Adrenal gland (tissue), 5 donors: Measurements from ENCODE around the gene TELO2.

Experiments
- POLR2A ChIP-seq, 2 donors: fragments of 450-650 bp; IDR thresholded peaks; one replicate each; pipeline ENCODE4 v1.6.1; 2017; ENCODE audit warnings: antibody characterized with exemption in 2 of 2, mild to moderate bottlenecking in 2 of 2, moderate library complexity in 1 of 2
- TF ChIP-seq, protein P1 (sequence below), 6 experiments: fragments of 450-650 bp in 4 of 6; fragments of 200-600 bp in 2 of 6; sonication (generic) in 1 of 6; IDR thresholded peaks; 1 replicate in 5 of 6; 2 replicates in 1 of 6; pipeline versions ENCODE4 v1.5.1 to v1.8.0; 2016 to 2021; ENCODE audit warnings: antibody characterized with exemption in 6 of 6, mild to moderate bottlenecking in 2 of 6, moderate library complexity in 1 of 6
- donor health status: DM: no; HTN: no; CAD: no.

DNA sequence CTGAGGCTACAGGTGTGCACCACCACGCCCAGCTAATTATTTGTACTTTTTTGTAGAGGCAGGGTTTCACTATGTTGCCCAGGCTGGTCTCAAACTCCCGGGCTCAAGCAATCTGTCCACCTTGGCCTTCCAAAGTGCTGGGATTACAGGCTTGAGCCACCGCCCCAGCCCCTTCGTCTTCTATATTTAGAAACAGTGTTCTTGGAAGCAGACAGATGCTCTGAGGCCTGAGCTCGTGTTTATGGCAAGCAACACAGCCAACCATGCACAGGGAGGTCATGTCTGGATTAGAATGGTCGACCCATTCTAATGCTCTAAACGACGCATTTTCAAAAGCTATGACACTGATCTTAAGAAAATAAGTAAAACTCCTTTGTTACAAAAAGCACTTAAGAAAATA is 56.9 kb downstream of the TELO2 start:
- TF ChIP-seq, protein P1, sequence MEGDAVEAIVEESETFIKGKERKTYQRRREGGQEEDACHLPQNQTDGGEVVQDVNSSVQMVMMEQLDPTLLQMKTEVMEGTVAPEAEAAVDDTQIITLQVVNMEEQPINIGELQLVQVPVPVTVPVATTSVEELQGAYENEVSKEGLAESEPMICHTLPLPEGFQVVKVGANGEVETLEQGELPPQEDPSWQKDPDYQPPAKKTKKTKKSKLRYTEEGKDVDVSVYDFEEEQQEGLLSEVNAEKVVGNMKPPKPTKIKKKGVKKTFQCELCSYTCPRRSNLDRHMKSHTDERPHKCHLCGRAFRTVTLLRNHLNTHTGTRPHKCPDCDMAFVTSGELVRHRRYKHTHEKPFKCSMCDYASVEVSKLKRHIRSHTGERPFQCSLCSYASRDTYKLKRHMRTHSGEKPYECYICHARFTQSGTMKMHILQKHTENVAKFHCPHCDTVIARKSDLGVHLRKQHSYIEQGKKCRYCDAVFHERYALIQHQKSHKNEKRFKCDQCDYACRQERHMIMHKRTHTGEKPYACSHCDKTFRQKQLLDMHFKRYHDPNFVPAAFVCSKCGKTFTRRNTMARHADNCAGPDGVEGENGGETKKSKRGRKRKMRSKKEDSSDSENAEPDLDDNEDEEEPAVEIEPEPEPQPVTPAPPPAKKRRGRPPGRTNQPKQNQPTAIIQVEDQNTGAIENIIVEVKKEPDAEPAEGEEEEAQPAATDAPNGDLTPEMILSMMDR (IDR thresholded peaks at IDR 0.05): no peak
- TF ChIP-seq POLR2A (IDR thresholded peaks at IDR 0.05): no peak
